K562 (cell line): ENCODE data around the gene RASSF3. TPM values are rescaled to one million over a fixed set of nuclear protein-coding genes. Genes with fewer than 3 reads are reported as not detected.
A peak's percentile ranks its signal among the peaks of the same experiment; 100 is the strongest.

ENCODE experiments used
- AFF1 ChIP-seq, 2 experiments: fragments of 450-650 bp; IDR thresholded peaks; 2 replicates each; pipeline ENCODE4 v1.6.1; 2018; ENCODE audit warnings: mild to moderate bottlenecking in 2 of 2, low read depth in 1 of 2; ENCODE audit not compliant: partially characterized antibody in 2 of 2
- ARNT ChIP-seq, 2 experiments: fragments of 450-650 bp; IDR thresholded peaks; 2 replicates each; pipeline ENCODE4 v1.6.1; 2016; ENCODE audit warnings: mild to moderate bottlenecking in 1 of 2
- ATF1 ChIP-seq, 2 experiments: fragments of 450-650 bp in 1 of 2; IDR thresholded peaks; 2 replicates each; pipeline ENCODE4 v1.6.1; 2016; ENCODE audit warnings: missing compliant biosample characterization in 1 of 2, missing genetic modification characterization in 1 of 2
- CREB3 ChIP-seq: fragments of 450-650 bp; conservative IDR thresholded peaks from 2 replicates; pipeline ENCODE4 v1.6.1; 2016; ENCODE audit warnings: missing genetic modification characterization, low read depth, mild to moderate bottlenecking, missing compliant biosample characterization, moderate library complexity
- CXXC5 ChIP-seq: fragments of 250-450 bp; sonication (Bioruptor Pico); IDR thresholded peaks from 2 replicates; pipeline ENCODE4 v1.8.0; 2022; ENCODE audit warnings: inconsistent platforms, mild to moderate bottlenecking, moderate library complexity
- JUN ChIP-seq, 2 experiments: sonication (generic) in 1 of 2; formaldehyde crosslinking in 1 of 2; IDR thresholded peaks; 2 replicates each; pipeline versions ENCODE4 v1.6.1 to v1.8.0; 2012 to 2022; ENCODE audit warnings: borderline replicate concordance in 2 of 2, mild to moderate bottlenecking in 2 of 2, improper control_type of control experiment in 1 of 2, low read depth in 1 of 2, low read length in 1 of 2, missing genetic modification reagents in 1 of 2
- MYBL2 ChIP-seq, 2 experiments: fragments of 450-650 bp in 1 of 2; sonication (generic) in 1 of 2; formaldehyde crosslinking in 1 of 2; IDR thresholded peaks; 2 replicates each; pipeline versions ENCODE4 v1.6.1 to v1.8.1; 2017 to 2022; ENCODE audit warnings: borderline replicate concordance in 1 of 2, inconsistent platforms in 1 of 2, low read depth in 1 of 2, mild to moderate bottlenecking in 1 of 2, missing genetic modification reagents in 1 of 2, moderate library complexity in 1 of 2
- MYC ChIP-seq, 2 experiments: fragments of 250-450 bp in 1 of 2; sonication (Bioruptor Pico) in 1 of 2; IDR thresholded peaks; 2 replicates each; pipeline versions ENCODE4 v1.5.1 to v1.6.1; 2012 to 2021; ENCODE audit warnings: low read depth in 2 of 2, borderline replicate concordance in 1 of 2, improper control_type of control experiment in 1 of 2, low read length in 1 of 2, mild to moderate bottlenecking in 1 of 2, moderate library complexity in 1 of 2
- NCOA2 ChIP-seq, 2 experiments: fragments of 450-650 bp; IDR thresholded peaks; 2 replicates each; pipeline ENCODE4 v1.6.1; 2018; ENCODE audit warnings: mild to moderate bottlenecking in 2 of 2, moderate library complexity in 1 of 2; ENCODE audit not compliant: partially characterized antibody in 2 of 2
- POLR2A ChIP-seq: fragments of 450-650 bp; conservative IDR thresholded peaks from 2 replicates; pipeline ENCODE4 v1.6.1; 2016
- POLR3G ChIP-seq: IDR thresholded peaks from 2 replicates; pipeline ENCODE4 v1.6.1; 2011; ENCODE audit not compliant: insufficient read length, insufficient replicate concordance; ENCODE audit errors: extremely low read depth
- RBM25 ChIP-seq: fragments of 200-400 bp; formaldehyde crosslinking; IDR thresholded peaks from 2 replicates; pipeline ENCODE4 v1.6.1; 2018; ENCODE audit warnings: low read length, low read depth, moderate library complexity; ENCODE audit not compliant: severe bottlenecking
- SETDB1 ChIP-seq: IDR thresholded peaks from one replicate; pipeline ENCODE4 v1.6.1; 2012; ENCODE audit warnings: low read length, control low read depth, inconsistent platforms
- SMAD3 ChIP-seq: fragments of 450-650 bp; formaldehyde crosslinking; conservative IDR thresholded peaks from 2 replicates; pipeline ENCODE4 v1.4.0; 2020; ENCODE audit warnings: mild to moderate bottlenecking
- TEAD4 ChIP-seq, 2 experiments: sonication (generic) in 1 of 2; formaldehyde crosslinking in 1 of 2; IDR thresholded peaks; 2 replicates each; pipeline versions ENCODE4 v1.6.1 to v1.8.0; 2012 to 2022; ENCODE audit warnings: borderline replicate concordance in 1 of 2, inconsistent platforms in 1 of 2, low read length in 1 of 2, mild to moderate bottlenecking in 1 of 2, missing genetic modification reagents in 1 of 2
- USF2 ChIP-seq: sonication (generic); formaldehyde crosslinking; IDR thresholded peaks from 2 replicates; pipeline ENCODE4 v1.5.0; 2020; ENCODE audit warnings: missing genetic modification reagents
- ZNF23 ChIP-seq: fragments of 250-450 bp; sonication (Bioruptor Pico); IDR thresholded peaks from 2 replicates; pipeline ENCODE4 v1.4.0; 2020; ENCODE audit warnings: mild to moderate bottlenecking
- ZNF282 ChIP-seq: sonication (generic); formaldehyde crosslinking; IDR thresholded peaks from 2 replicates; pipeline ENCODE4 v1.8.1; 2023; ENCODE audit warnings: missing genetic modification reagents
- ZNF57 ChIP-seq: fragments of 450-650 bp; formaldehyde crosslinking; IDR thresholded peaks from 2 replicates; pipeline ENCODE4 v1.4.0; 2020; ENCODE audit warnings: mild to moderate bottlenecking, moderate library complexity
- polyA plus RNA-seq, 8 experiments: library from polyadenylated mRNA; depleted of rRNA in 4 of 8; stranded (reverse) in 5 of 8; unstranded in 3 of 8; fragments of >200 nt; fragmentation: Nextera tagmentation in 2 of 8; fragmentation: Illumina TruSeq in 1 of 8; extraction: Ambion mirVana in 2 of 8; extraction: Trizol in 1 of 8; gene quantifications; 2 replicates each; pipeline versions ENCODE4 v1.2.1 to v1.2.3, GENCODE V29; 2011 to 2014; ENCODE audit warnings: inconsistent platforms in 1 of 8, missing spikeins in 1 of 8
- total RNA-seq, 7 experiments: library from RNA; depleted of rRNA in 6 of 7; stranded (reverse); fragments of >200 nt in 6 of 7; fragmentation: Illumina TruSeq in 2 of 7; extraction: Trizol in 2 of 7; gene quantifications; 2 replicates each; pipeline versions ENCODE4 v1.2.1 to v1.2.3, GENCODE V29; 2011 to 2021; ENCODE audit warnings: low replicate concordance in 1 of 7

RASSF3 gene
- total and polyA plus RNA-seq, 9 of the 15 experiments (the other 6 are each of a cell fraction or from before 2014, with no cell fraction given), result 3.7 to 39.2 (median 20.2) TPM

DNA sequence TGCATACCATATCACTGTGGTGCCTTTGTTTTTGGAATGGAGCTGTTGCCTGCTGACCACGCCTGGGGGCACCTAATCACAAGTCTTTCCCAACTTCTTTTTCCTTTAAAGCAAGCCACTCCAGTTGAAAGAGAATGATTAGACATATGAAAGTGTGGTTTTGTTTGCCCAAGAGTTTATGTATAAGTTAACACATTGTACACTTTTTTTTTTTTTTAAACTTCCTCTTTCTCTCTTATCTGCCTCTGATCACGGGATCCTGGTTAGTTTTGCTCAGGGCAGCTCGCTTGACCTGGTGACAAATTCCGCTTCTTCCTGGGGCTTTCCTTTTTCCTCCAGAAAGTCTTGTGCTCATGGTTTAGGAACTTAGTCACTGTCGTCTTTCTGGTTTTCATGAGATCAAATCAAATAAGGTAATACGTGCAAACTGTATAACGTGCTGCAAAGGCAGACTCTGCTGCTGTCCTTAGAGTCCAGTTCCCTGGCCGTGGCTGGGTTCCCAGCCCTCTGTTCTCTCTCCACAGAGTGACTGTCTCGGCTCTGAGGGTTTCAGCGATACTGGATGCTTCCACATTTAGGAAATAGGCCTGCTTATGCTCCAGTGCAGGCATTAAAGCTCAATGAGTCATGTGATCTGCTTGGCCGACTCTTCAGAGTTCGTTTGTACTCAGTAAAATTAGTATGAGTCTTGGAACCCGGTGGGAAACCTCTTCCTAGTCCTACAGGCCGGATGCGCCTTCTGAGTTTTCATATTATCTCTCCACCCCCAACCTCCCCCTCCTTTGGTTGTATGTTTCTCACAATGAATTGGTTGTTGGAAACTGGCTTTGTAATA, 15.2 kb downstream of the RASSF3 start (continued):
- no peak for TF ChIP-seq NCOA2 (IDR thresholded peaks at IDR 0.05; ENCODE audit: partially characterized antibody in 2 of 2)
- TF ChIP-seq POLR2A, result peak; percentile 62
- 0 out of 2 replicates have a peak, but pooled peaks have one; percentile 31 for TF ChIP-seq JUN (IDR thresholded peaks at IDR 0.05; ENCODE audit: borderline replicate concordance, low read depth, low read length)
- no peak for TF ChIP-seq JUN (CRISPR knock-in tag; IDR thresholded peaks at IDR 0.05; ENCODE audit: borderline replicate concordance)
- TF ChIP-seq CREB3 (tag), result no peak
- TF ChIP-seq ATF1 (CRISPR knock-in tag; IDR thresholded peaks at IDR 0.05), result no peak
- TF ChIP-seq ATF1 (tag; IDR thresholded peaks at IDR 0.05), result peak; percentile 54; the same call in 1 of the 2 replicates
- TF ChIP-seq ARNT (IDR thresholded peaks at IDR 0.05), result no peak; a peak in 2 of 4 replicates
- peak; percentile 2; the same call in 1 of the 2 replicates for TF ChIP-seq MYC (IDR thresholded peaks at IDR 0.05; ENCODE audit: low read depth, low read length)
- TF ChIP-seq MYC (CRISPR knock-in tag; IDR thresholded peaks at IDR 0.05; ENCODE audit: borderline replicate concordance, low read depth), result no peak
- no peak for TF ChIP-seq POLR3G
- no peak for TF ChIP-seq MYBL2 (IDR thresholded peaks at IDR 0.05; ENCODE audit: low read depth)
- TF ChIP-seq MYBL2 (CRISPR knock-in tag; IDR thresholded peaks at IDR 0.05; ENCODE audit: borderline replicate concordance), result no peak
- TF ChIP-seq USF2 (CRISPR knock-in tag), result peak; percentile 68
- no peak for TF ChIP-seq ZNF282
- TF ChIP-seq AFF1 (IDR thresholded peaks at IDR 0.05; ENCODE audit: low read depth in 1 of 2, partially characterized antibody in 2 of 2), result peak; percentile 19 to 65
- peak; percentile 37; the same call in 1 of the 2 replicates for TF ChIP-seq TEAD4 (IDR thresholded peaks at IDR 0.05; ENCODE audit: low read length)
- TF ChIP-seq TEAD4 (CRISPR knock-in tag; IDR thresholded peaks at IDR 0.05; ENCODE audit: borderline replicate concordance), result no peak
- TF ChIP-seq ZNF23 (CRISPR knock-in tag), result no peak
- no peak for TF ChIP-seq RBM25
- TF ChIP-seq ZNF57 (CRISPR knock-in tag), result no peak
- TF ChIP-seq SETDB1, result no peak
- TF ChIP-seq CXXC5 (CRISPR knock-in tag), result peak; percentile 61
- TF ChIP-seq SMAD3 (CRISPR knock-in tag), result no peak; the same call in 1 of the 2 replicates
